Testis (tissue), 2 donors: ENCODE measurements around the gene CRELD1.

ENCODE experiments used
- POLR2A ChIP-seq: fragments of 450-650 bp; IDR thresholded peaks from one replicate; pipeline ENCODE4 v1.6.1; 2017; ENCODE audit warnings: antibody characterized with exemption, mild to moderate bottlenecking, moderate library complexity
- TF ChIP-seq, protein P1 (sequence below), 3 experiments: fragments of 450-650 bp in 2 of 3; fragments of 200-600 bp in 1 of 3; sonication (generic) in 1 of 3; IDR thresholded peaks; one replicate each; pipeline ENCODE4 v1.5.1; 2016 to 2019; ENCODE audit warnings: antibody characterized with exemption in 3 of 3, mild to moderate bottlenecking in 2 of 3, moderate library complexity in 1 of 3

DNA sequence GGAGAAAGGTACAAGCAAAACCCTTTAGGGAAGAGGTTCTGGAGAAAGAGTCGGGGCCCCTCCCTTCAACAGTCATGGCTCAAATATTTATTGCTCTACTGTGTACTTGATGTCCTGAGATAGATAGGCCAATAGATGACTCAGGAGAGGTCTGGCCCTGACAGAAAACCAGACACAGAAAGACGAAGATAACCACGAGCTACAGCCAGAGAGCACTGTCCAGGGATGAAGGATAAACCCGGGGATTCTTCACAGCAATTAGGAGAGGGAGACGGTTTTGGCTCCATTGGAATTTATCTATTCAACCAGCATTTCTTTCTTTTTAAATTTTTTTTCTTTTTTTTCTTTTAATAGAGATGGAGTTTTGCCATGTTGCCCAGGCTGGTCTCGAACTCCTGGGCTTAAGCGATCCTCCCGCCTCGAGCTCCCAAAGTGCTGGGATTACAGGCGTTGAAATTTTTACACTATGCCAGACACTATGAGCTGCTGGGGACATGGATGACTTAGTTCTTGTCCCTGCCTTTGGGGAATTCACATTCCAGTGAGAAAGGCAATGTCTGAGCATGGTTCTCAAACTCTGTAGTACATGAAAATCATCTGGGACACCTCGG, 49.0 kb upstream of the CRELD1 start:
- TF ChIP-seq, protein P1, sequence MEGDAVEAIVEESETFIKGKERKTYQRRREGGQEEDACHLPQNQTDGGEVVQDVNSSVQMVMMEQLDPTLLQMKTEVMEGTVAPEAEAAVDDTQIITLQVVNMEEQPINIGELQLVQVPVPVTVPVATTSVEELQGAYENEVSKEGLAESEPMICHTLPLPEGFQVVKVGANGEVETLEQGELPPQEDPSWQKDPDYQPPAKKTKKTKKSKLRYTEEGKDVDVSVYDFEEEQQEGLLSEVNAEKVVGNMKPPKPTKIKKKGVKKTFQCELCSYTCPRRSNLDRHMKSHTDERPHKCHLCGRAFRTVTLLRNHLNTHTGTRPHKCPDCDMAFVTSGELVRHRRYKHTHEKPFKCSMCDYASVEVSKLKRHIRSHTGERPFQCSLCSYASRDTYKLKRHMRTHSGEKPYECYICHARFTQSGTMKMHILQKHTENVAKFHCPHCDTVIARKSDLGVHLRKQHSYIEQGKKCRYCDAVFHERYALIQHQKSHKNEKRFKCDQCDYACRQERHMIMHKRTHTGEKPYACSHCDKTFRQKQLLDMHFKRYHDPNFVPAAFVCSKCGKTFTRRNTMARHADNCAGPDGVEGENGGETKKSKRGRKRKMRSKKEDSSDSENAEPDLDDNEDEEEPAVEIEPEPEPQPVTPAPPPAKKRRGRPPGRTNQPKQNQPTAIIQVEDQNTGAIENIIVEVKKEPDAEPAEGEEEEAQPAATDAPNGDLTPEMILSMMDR (IDR thresholded peaks at IDR 0.05) = no peak
- no peak for TF ChIP-seq POLR2A
